B cell (primary cell): ENCODE measurements around the gene NTS.

Experiments
- CTCF ChIP-seq: fragments of 200-600 bp; IDR thresholded peaks from one replicate; pipeline ENCODE4 v1.8.0; 2022; ENCODE audit warnings: antibody characterized with exemption, mild to moderate bottlenecking
- EZH2 ChIP-seq: IDR thresholded peaks from 2 replicates; pipeline ENCODE4 v1.6.1; 2012; ENCODE audit warnings: borderline replicate concordance, low read depth, mild to moderate bottlenecking, moderate library complexity, low read length; ENCODE audit not compliant: insufficient read depth, poor library complexity, severe bottlenecking

- TF ChIP-seq CTCF, result no peak
- no peak for TF ChIP-seq EZH2
Measured at GRCh38 chr12:85833579-85833978, 40.5 kb upstream of the NTS start.
